Tibial artery (tissue), 4 donors: ENCODE measurements around the gene DIS3L2.

Experiments used
- DNase-seq, 2 donors: peaks; one replicate each; pipeline ENCODE4 v3.0.0-alpha.2; 2019
- H3K27ac ChIP-seq, 2 donors: fragments of 200-600 bp; sonication (generic) in 1 of 2; 1 replicate in 1 of 2; 2 replicates in 1 of 2; pipeline ENCODE4 v1.5.1; 2018 to 2019; ENCODE audit warnings: mild to moderate bottlenecking in 1 of 2
- H3K27me3 ChIP-seq, 2 donors: fragments of 200-600 bp; sonication (generic) in 1 of 2; one replicate each; pipeline versions ENCODE4 v1.5.1 to v1.6.0; 2016 to 2019
- H3K36me3 ChIP-seq, 3 donors: fragments of 200-600 bp; sonication (generic) in 2 of 3; one replicate each; pipeline ENCODE4 v1.5.1; 2016 to 2019; ENCODE audit warnings: mild to moderate bottlenecking in 2 of 3
- H3K4me1 ChIP-seq, 4 donors: fragments of 200-600 bp; sonication (generic) in 2 of 4; 1 replicate in 3 of 4; 2 replicates in 1 of 4; pipeline ENCODE4 v1.5.1; 2016 to 2019
- H3K4me3 ChIP-seq, 2 donors: fragments of 200-600 bp; sonication (generic) in 1 of 2; 1 replicate in 1 of 2; 2 replicates in 1 of 2; pipeline ENCODE4 v1.5.1; 2018 to 2019; ENCODE audit warnings: mild to moderate bottlenecking in 2 of 2
- H3K9me3 ChIP-seq, 3 donors: fragments of 200-600 bp; sonication (generic) in 1 of 3; one replicate each; pipeline ENCODE4 v1.5.1; 2016 to 2019
- intact Hi-C: fragments of 100-400 bp; cut with DNase I; formaldehyde crosslinking; loops from one replicate; pipeline ENCODE4 v1.15.0; 2023; ENCODE audit warnings: low total_unique reads
- TF ChIP-seq, protein P1 (sequence below), 2 experiments: fragments of 200-600 bp in 1 of 2; fragments of 450-650 bp in 1 of 2; IDR thresholded peaks; one replicate each; pipeline ENCODE4 v1.5.1; 2017 to 2019; ENCODE audit warnings: antibody characterized with exemption in 2 of 2, mild to moderate bottlenecking in 1 of 2, moderate library complexity in 1 of 2

DIS3L2 gene

DNA sequence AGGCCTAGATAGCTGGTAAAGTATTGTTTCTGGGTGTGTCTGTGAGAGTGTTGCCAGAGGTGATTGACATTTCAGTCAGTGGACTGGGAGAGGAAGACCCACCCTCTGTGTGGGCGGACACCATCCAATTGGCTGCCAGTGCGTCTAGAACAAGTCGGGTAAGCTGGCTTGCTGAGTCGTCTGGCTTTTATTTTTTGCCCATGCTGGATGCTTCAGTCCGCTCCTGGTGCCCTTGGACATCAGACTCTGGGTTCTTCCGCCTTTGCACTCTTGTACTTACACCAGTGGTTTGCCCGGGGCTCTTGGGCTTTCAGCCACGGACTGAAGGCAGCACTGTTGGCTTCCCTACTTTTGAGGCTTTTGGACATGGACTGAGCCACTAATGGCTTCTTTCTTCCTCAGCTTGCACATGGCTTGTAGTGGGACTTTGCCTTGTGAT is 24.3 kb downstream of the DIS3L2 start:
- intact Hi-C loops: no loop called here
- Histone ChIP-seq H3K27ac (no peak overlapping the region), H3K4me3 (no peak overlapping the region), H3K36me3 (no peaks in the 10 kb centered on the region), H3K9me3 (no peaks in the 10 kb centered on the region), H3K4me1 (no peaks in the 10 kb centered on the region), H3K27me3 (no peaks in the 10 kb centered on the region)
- TF ChIP-seq, protein P1, sequence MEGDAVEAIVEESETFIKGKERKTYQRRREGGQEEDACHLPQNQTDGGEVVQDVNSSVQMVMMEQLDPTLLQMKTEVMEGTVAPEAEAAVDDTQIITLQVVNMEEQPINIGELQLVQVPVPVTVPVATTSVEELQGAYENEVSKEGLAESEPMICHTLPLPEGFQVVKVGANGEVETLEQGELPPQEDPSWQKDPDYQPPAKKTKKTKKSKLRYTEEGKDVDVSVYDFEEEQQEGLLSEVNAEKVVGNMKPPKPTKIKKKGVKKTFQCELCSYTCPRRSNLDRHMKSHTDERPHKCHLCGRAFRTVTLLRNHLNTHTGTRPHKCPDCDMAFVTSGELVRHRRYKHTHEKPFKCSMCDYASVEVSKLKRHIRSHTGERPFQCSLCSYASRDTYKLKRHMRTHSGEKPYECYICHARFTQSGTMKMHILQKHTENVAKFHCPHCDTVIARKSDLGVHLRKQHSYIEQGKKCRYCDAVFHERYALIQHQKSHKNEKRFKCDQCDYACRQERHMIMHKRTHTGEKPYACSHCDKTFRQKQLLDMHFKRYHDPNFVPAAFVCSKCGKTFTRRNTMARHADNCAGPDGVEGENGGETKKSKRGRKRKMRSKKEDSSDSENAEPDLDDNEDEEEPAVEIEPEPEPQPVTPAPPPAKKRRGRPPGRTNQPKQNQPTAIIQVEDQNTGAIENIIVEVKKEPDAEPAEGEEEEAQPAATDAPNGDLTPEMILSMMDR (IDR thresholded peaks at IDR 0.05): no peak
- DNase-seq: no peak

DNA sequence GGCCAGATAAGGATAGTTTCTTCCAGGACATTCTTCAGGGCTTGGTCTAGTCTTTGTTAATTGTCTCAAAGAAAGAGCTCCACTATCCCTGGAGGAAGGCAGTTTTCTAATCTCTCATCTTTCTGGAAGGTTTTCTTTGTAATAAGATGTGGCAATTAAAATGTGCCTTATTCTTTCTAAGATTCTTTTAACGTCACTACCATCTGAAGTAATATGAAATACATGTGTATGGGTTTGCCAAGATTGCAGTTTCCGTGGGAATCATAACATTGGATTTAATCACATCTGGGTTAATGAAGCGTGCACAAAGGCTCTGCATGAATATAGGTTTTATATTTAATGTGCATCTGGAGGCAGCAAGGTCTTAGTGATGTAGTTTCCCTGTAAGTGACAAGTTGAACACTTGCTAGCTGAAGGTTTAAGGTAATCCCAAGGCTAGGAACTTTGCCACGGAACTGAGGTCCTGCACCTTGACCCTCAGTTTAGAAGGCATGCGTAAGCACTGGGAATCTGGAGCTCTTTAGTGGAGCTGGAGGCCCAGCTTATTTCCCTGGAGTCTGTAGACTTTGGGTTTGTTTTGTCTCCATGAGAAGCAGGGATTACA is 25.7 kb downstream of the DIS3L2 start:
- H3K4me3 ChIP-seq: no peak overlapping the region
- intact Hi-C loops: no loop called here
- no peaks in the 10 kb centered on the region for H3K9me3 ChIP-seq
- TF ChIP-seq, protein P1 (IDR thresholded peaks at IDR 0.05): no peak
- no peak overlapping the region for H3K27ac ChIP-seq
- H3K36me3 ChIP-seq: no peaks in the 10 kb centered on the region
- H3K27me3 ChIP-seq: no peaks in the 10 kb centered on the region
- no peak for DNase-seq
- H3K4me1 ChIP-seq: no peaks in the 10 kb centered on the region

DNA sequence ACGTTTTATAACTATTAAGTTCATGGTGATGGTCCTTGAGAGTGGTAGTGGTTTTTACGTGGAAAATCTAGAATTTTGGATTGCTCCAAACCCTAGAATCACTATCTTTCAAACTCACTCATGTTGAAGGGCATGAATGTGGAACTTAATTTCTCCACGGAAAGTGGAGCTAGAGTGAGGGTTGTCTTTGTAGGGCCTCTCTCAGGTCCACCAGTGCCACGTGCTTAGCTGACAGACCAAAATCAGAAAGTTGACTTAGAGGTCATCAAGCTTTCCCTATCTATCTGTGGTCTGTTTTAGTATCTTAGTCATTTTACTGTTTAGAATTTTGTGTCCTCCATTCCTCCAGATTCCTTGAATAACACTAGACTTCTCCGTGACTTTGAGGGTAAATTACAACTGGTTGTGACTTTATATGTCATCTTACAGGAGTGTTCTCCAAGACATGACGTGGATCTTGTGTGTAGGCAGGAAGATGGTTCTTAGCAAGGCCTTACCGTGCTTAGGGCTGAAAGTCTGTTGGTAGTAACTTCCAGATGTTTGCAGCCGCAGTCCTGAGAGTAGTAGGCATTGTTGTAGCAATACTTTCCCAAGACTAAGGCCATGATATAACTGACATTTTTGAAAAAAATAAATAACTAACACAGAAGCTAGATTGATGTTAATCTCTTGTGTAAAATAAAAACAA is 26.8 kb downstream of the DIS3L2 start:
- intact Hi-C loops: no loop called here
- no peaks in the 10 kb centered on the region for H3K36me3 ChIP-seq
- H3K4me3 ChIP-seq: no peak overlapping the region
- H3K4me1 ChIP-seq: no peaks in the 10 kb centered on the region
- H3K9me3 ChIP-seq: no peaks in the 10 kb centered on the region
- TF ChIP-seq, protein P1 (IDR thresholded peaks at IDR 0.05): no peak
- no peaks in the 10 kb centered on the region for H3K27me3 ChIP-seq
- no peak for DNase-seq
- no peak overlapping the region for H3K27ac ChIP-seq

DNA sequence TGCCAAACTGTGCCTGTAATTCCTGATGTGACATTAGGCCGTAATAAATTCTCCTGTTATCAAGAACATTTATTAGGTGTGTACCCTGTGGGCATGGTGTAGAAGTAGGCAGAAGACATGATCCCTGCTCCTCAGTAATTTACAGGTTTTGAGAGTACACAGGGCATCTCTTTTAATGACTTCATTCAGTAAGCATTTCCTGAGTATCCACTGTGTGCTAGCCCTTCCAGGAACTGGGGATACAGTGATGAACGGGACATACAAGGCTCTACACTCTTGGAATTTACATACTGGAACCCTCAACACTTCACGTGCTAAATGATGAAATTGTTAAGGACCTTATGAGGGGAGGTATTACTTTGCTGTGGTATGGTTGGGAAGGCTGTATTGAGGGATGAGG is 30.2 kb downstream of the DIS3L2 start:
- Histone ChIP-seq H3K4me3 (no peak overlapping the region), H3K27ac (no peak overlapping the region), H3K27me3 (no peaks in the 10 kb centered on the region), H3K4me1 (peaks cover 0 to 5% (median 0%) of the 10 kb centered on the region in 4 donors), H3K36me3 (no peaks in the 10 kb centered on the region), H3K9me3 (no peaks in the 10 kb centered on the region)
- TF ChIP-seq, protein P1 (IDR thresholded peaks at IDR 0.05): no peak
- intact Hi-C loops: no loop called here
- DNase-seq: no peak

DNA sequence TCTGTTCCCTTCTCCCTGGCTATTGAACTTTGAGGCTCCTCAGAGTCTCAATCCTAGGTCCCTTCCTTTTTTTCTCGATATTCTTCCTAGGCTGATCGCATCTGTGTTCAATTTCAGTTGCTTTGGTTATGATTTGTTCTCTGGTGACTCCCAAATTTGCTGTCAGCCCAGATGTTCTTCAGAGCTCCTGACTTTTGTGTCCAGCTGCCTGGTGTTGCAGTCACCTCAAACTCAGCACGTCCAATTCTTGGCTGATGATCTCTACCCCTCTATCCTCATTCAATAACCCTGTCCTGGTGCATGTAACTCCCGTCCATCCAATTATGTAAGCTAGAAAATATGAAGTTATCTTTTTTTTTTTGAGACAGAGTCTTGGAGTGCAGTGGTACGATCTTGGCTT is 31.4 kb downstream of the DIS3L2 start:
- Histone ChIP-seq H3K27ac (no peak overlapping the region), H3K4me3 (no peak overlapping the region), H3K4me1 (peaks cover 0 to 5% (median 0%) of the 10 kb centered on the region in 4 donors), H3K9me3 (no peaks in the 10 kb centered on the region), H3K27me3 (no peaks in the 10 kb centered on the region), H3K36me3 (no peaks in the 10 kb centered on the region)
- TF ChIP-seq, protein P1 (IDR thresholded peaks at IDR 0.05): no peak
- no peak for DNase-seq
- intact Hi-C loops: no loop called here
